Hepatocyte (in vitro differentiated cells): ENCODE results near the gene WDR35. TPM values are rescaled to one million over a fixed set of nuclear protein-coding genes. Genes with fewer than 3 reads are reported as not detected.

Experiments used
- DNase-seq: peaks from one replicate; pipeline ENCODE4 v3.0.0-alpha.2; 2016; ENCODE audit warnings: low spot score
- H2AFZ ChIP-seq: fragments of 200-600 bp; sonication (generic); 2 replicates; pipeline ENCODE4 v1.6.0; 2016; ENCODE audit warnings: antibody characterized with exemption, mild to moderate bottlenecking
- H3K27ac ChIP-seq: fragments of 200-600 bp; sonication (generic); 2 replicates; pipeline ENCODE4 v1.5.1; 2016; ENCODE audit warnings: mild to moderate bottlenecking
- H3K27me3 ChIP-seq: fragments of 200-600 bp; sonication (generic); 2 replicates; pipeline ENCODE4 v1.6.1; 2016
- H3K36me3 ChIP-seq: fragments of 200-600 bp; sonication (generic); replicated peaks from 2 replicates; pipeline ENCODE4 v1.5.1; 2016; ENCODE audit warnings: low read depth; ENCODE audit not compliant: insufficient read depth
- H3K4me1 ChIP-seq: fragments of 200-600 bp; sonication (generic); 2 replicates; pipeline ENCODE4 v1.5.1; 2016; ENCODE audit warnings: mild to moderate bottlenecking, moderate library complexity; ENCODE audit not compliant: insufficient read depth
- H3K4me2 ChIP-seq: fragments of 200-600 bp; sonication (generic); 2 replicates; pipeline ENCODE4 v1.6.0; 2016
- H3K4me3 ChIP-seq: fragments of 200-600 bp; sonication (generic); 2 replicates; pipeline ENCODE4 v1.5.1; 2016; ENCODE audit warnings: mild to moderate bottlenecking
- H3K79me2 ChIP-seq: fragments of 200-600 bp; sonication (generic); 2 replicates; pipeline ENCODE4 v1.6.0; 2017; ENCODE audit warnings: mild to moderate bottlenecking
- H3K9me2 ChIP-seq: fragments of 200-600 bp; sonication (generic); replicated peaks from 2 replicates; pipeline ENCODE4 v1.6.0; 2017; ENCODE audit warnings: mild to moderate bottlenecking; ENCODE audit not compliant: insufficient read depth
- H3K9me3 ChIP-seq: fragments of 200-600 bp; sonication (generic); 2 replicates; pipeline ENCODE4 v1.5.1; 2016; ENCODE audit warnings: low read depth, mild to moderate bottlenecking
- H4K20me1 ChIP-seq: fragments of 200-600 bp; sonication (generic); 2 replicates; pipeline ENCODE4 v1.6.0; 2016; ENCODE audit warnings: mild to moderate bottlenecking; ENCODE audit not compliant: insufficient read depth, poor library complexity, severe bottlenecking
- EZH2 ChIP-seq: fragments of 200-600 bp; sonication (generic); IDR thresholded peaks from 2 replicates; pipeline ENCODE4 v1.6.1; 2016; ENCODE audit warnings: antibody characterized with exemption, mild to moderate bottlenecking, borderline replicate concordance
- EZH2phosphoT487 ChIP-seq: fragments of 200-600 bp; sonication (generic); IDR thresholded peaks from one replicate; pipeline ENCODE4 v1.6.1; 2018; ENCODE audit warnings: antibody characterized with exemption, mild to moderate bottlenecking, low read depth, moderate library complexity; ENCODE audit not compliant: unreplicated experiment, severe bottlenecking
- WGBS: methylation state at CpG from one replicate; pipeline ENCODE4 v1.1.6; 2016; ENCODE audit warnings: low lambda C conversion rate; ENCODE audit errors: missing lambda C conversion rate; 5-methylcytosine and 5-hydroxymethylcytosine counted together
- polyA plus RNA-seq: library from polyadenylated mRNA; unstranded; fragments of >200 nt; fragmentation: Nextera tagmentation; extraction: Ambion mirVana; gene quantifications from 2 replicates; pipeline ENCODE4 v1.2.1, GENCODE V29; 2016
- total RNA-seq: library from RNA; depleted of rRNA; stranded (reverse); fragments of >200 nt; gene quantifications from 2 replicates; pipeline ENCODE4 v1.2.3, GENCODE V29; 2014
- TF ChIP-seq, protein P1 (sequence below): fragments of 200-600 bp; sonication (generic); IDR thresholded peaks from 2 replicates; pipeline ENCODE4 v1.5.1; 2016; ENCODE audit warnings: antibody characterized with exemption, mild to moderate bottlenecking; ENCODE audit not compliant: poor library complexity

Gene WDR35
- total and polyA plus RNA-seq, 2 experiments from 2014 or later = 2.0 to 4.6 TPM

DNA sequence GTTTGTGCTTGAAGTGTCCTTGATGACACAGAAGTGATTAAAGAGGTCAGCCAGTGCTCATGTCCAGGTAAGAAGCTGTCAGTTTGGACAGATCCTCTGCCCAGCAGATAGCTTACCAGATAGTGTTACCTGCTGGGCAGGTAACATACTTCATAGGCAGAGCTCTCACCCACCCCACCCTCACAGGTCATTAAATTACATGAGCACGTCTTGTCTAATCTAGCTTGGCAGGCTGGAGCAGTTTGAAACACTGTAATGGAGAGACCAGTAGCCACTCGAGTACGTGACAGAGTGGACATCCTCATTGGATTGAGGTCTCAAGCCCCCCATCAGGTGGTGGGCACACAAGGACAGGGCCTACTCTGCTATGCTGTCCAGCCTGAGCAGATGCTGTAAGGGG is 115.2 kb downstream of the WDR35 start:
- Histone ChIP-seq H3K9me2 (no peaks in the 10 kb centered on the region), H4K20me1 (no peaks in the 10 kb centered on the region), H2AFZ (no peak overlapping the region), H3K36me3 (no peaks in the 10 kb centered on the region), H3K9me3 (no peaks in the 10 kb centered on the region), H3K27me3 (no peaks in the 10 kb centered on the region), H3K79me2 (no peaks in the 10 kb centered on the region), H3K27ac (no peak overlapping the region), H3K4me3 (no peak overlapping the region), H3K4me2 (no peak overlapping the region), H3K4me1 (no peaks in the 10 kb centered on the region)
- no peak for TF ChIP-seq EZH2
- TF ChIP-seq, protein P1, sequence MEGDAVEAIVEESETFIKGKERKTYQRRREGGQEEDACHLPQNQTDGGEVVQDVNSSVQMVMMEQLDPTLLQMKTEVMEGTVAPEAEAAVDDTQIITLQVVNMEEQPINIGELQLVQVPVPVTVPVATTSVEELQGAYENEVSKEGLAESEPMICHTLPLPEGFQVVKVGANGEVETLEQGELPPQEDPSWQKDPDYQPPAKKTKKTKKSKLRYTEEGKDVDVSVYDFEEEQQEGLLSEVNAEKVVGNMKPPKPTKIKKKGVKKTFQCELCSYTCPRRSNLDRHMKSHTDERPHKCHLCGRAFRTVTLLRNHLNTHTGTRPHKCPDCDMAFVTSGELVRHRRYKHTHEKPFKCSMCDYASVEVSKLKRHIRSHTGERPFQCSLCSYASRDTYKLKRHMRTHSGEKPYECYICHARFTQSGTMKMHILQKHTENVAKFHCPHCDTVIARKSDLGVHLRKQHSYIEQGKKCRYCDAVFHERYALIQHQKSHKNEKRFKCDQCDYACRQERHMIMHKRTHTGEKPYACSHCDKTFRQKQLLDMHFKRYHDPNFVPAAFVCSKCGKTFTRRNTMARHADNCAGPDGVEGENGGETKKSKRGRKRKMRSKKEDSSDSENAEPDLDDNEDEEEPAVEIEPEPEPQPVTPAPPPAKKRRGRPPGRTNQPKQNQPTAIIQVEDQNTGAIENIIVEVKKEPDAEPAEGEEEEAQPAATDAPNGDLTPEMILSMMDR = no peak
- TF ChIP-seq EZH2phosphoT487 = no peak
- DNase-seq = no peak
- WGBS = 82% methylated on average over 3 of the region's 3 CpGs

- no peak for DNase-seq
- Histone ChIP-seq H3K79me2 (no peaks in the 10 kb centered on the region), H3K4me1 (no peaks in the 10 kb centered on the region), H2AFZ (no peak overlapping the region), H3K9me3 (no peaks in the 10 kb centered on the region), H4K20me1 (no peaks in the 10 kb centered on the region), H3K27me3 (no peaks in the 10 kb centered on the region), H3K4me3 (no peak overlapping the region), H3K36me3 (no peaks in the 10 kb centered on the region), H3K9me2 (no peaks in the 10 kb centered on the region), H3K27ac (no peak overlapping the region), H3K4me2 (no peak overlapping the region)
- WGBS = 91% methylated on average over 5 of the region's 5 CpGs
- TF ChIP-seq EZH2 (no peak), EZH2phosphoT487 (no peak)
- TF ChIP-seq, protein P1 = no peak
These were observed 116.9 kb downstream of the WDR35 start for GRCh38 chr2:19873014-19873413.

DNA sequence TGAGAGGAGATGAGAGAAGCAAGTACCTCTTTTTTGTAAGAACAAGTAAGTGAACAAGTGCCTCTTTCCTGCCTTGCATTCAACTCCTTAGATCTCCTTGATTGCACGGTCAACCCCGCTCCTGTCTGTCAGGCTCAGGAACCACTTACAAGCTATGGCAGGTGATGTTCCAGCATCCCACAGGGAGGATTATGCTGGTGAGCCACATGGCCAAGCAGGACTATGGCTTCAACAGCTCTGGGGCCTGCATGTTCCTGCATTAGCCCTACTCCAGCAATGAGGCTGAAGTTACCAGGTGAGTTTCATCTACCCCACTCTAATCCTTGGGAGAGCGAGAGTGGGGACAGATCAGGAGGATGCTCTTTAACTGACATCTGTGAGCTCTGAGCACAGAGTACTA is 117.6 kb downstream of the WDR35 start:
- no peaks in the 10 kb centered on the region for H3K9me2 ChIP-seq
- no peaks in the 10 kb centered on the region for H3K9me3 ChIP-seq
- H3K36me3 ChIP-seq = no peaks in the 10 kb centered on the region
- H3K27ac ChIP-seq = no peak overlapping the region
- no peak for DNase-seq
- H3K27me3 ChIP-seq = no peaks in the 10 kb centered on the region
- no peaks in the 10 kb centered on the region for H3K4me1 ChIP-seq
- no peak overlapping the region for H2AFZ ChIP-seq
- no peak overlapping the region for H3K4me2 ChIP-seq
- TF ChIP-seq EZH2 (no peak), EZH2phosphoT487 (no peak)
- TF ChIP-seq, protein P1 = no peak
- H3K4me3 ChIP-seq = no peak overlapping the region
- no peaks in the 10 kb centered on the region for H4K20me1 ChIP-seq
- 83% methylated on average over 3 of the region's 3 CpGs for WGBS
- H3K79me2 ChIP-seq = no peaks in the 10 kb centered on the region

DNA sequence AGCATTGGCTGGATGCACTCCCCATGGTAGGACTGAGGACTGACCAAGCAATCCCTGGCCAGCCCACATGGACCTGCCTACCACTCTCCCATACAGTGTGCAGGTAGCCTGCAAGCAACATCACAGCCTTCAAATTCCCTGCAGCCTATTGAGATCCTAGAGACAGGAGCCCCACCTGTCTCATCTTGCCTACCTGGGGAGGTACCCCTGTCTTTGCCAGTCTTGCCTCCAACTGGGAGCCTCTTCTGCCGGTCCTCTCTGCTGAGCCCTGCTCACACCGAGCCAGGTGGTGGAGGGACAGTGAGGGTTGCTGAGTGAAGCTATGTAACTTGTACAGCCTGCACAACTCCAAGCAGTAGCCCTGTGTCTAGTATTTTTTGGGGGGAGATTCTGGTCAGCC is 118.1 kb downstream of the WDR35 start:
- Histone ChIP-seq H4K20me1 (no peaks in the 10 kb centered on the region), H3K79me2 (no peaks in the 10 kb centered on the region), H3K9me3 (no peaks in the 10 kb centered on the region), H3K4me1 (no peaks in the 10 kb centered on the region), H3K9me2 (no peaks in the 10 kb centered on the region), H2AFZ (no peak overlapping the region), H3K4me2 (no peak overlapping the region), H3K27ac (no peak overlapping the region), H3K36me3 (no peaks in the 10 kb centered on the region), H3K27me3 (no peaks in the 10 kb centered on the region), H3K4me3 (no peak overlapping the region)
- WGBS = 94% methylated on average over 2 of the region's 2 CpGs
- DNase-seq = no peak
- no peak for TF ChIP-seq EZH2
